GM23338 (cell line): ENCODE measurements around the gene MAIP1.

ENCODE experiments used
- CTCF ChIP-seq, 2 experiments: fragments of 200-600 bp in 1 of 2; sonication (generic) in 1 of 2; conservative IDR thresholded peaks; 2 replicates each; pipeline versions ENCODE4 v1.5.1 to v1.6.1; 2016 to 2017; ENCODE audit warnings: antibody characterized with exemption in 2 of 2, low read depth in 2 of 2, mild to moderate bottlenecking in 2 of 2, moderate library complexity in 1 of 2
- ETS1 ChIP-seq: IDR thresholded peaks from 2 replicates; pipeline ENCODE4 v1.6.1; 2016; ENCODE audit warnings: antibody characterized with exemption
- EZH2 ChIP-seq: fragments of 200-600 bp; sonication (generic); IDR thresholded peaks from one replicate; pipeline ENCODE4 v1.8.0; 2017; ENCODE audit warnings: antibody characterized with exemption, mild to moderate bottlenecking, low read depth; ENCODE audit not compliant: unreplicated experiment
- POLR2AphosphoS5 ChIP-seq: IDR thresholded peaks from 2 replicates; pipeline ENCODE4 v1.6.1; 2016; ENCODE audit warnings: antibody characterized with exemption, low read depth
- REST ChIP-seq: IDR thresholded peaks from one replicate; pipeline ENCODE4 v1.6.1; 2018; ENCODE audit warnings: antibody characterized with exemption; ENCODE audit not compliant: unreplicated experiment
- ZNF462 ChIP-seq: fragments of 250-450 bp; sonication (Bioruptor Pico); IDR thresholded peaks from 2 replicates; pipeline ENCODE4 v1.5.0; 2020; ENCODE audit warnings: mild to moderate bottlenecking, moderate library complexity

GRCh38 chr2:200003444-200003843 is 48.1 kb downstream of the MAIP1 start:
- TF ChIP-seq REST (no peak), POLR2AphosphoS5 (no peak), CTCF (conservative IDR thresholded peaks at IDR 0.05; ENCODE audit: low read depth in 2 of 2) (no peak), EZH2 (no peak), ETS1 (no peak), ZNF462 (CRISPR knock-in tag) (no peak)
